ENCODE results near the gene RAB28. TPM values are rescaled to one million over a fixed set of nuclear protein-coding genes. Genes with fewer than 3 reads are reported as not detected.

Gene RAB28
- total RNA-seq, 1 experiment from 2014 or later, result 17.1 TPM

- no peak for TF ChIP-seq ZMAT4 (CRISPR knock-in tag; IDR thresholded peaks at IDR 0.05)
Measured at GRCh38 chr4:13449590-13449989, 34.5 kb downstream of the RAB28 start (continued).

GRCh38 chr4:13445841-13446790, 38.0 kb downstream of the RAB28 start:
- ATAC-seq, result peak; percentile 92
- POLR2A ChIA-PET, result no interaction called here
- Mint-ChIP-seq H3K9me3 (no peaks in the 10 kb centered on the region), H3K27me3 (ENCODE audit: low read depth) (no peaks in the 10 kb centered on the region), H3K36me3 (peaks cover 6% of the 10 kb centered on the region), H3K27ac (peak overlapping the region; percentile 88), H3K4me1 (peaks cover 29% of the 10 kb centered on the region), H3K4me3 (peak overlapping the region; percentile 90)
- peak; percentile 64 for DNase-seq (ENCODE audit: low spot score)
- no peak for TF ChIP-seq USF2 (CRISPR knock-in tag; IDR thresholded peaks at IDR 0.05)
- TF ChIP-seq ETV6 (CRISPR knock-in tag; IDR thresholded peaks at IDR 0.05), result no peak; the same call in 1 of the 2 replicates
- 0 out of 2 replicates have a peak, but pooled peaks have one; percentile 40 for TF ChIP-seq ESRRA (CRISPR knock-in tag; IDR thresholded peaks at IDR 0.05; ENCODE audit: borderline replicate concordance)
- TF ChIP-seq ZNF281 (CRISPR knock-in tag; IDR thresholded peaks at IDR 0.05), result peak; percentile 72; the same call in 1 of the 2 replicates
- CTCF ChIA-PET, result interaction anchor here (1.1 kb wide), 1 partner anchor 15 kb away, joined by 5 read pairs; no protein-coding TSS in a partner anchor

GRCh38 chr4:13441506-13441905, 42.6 kb downstream of the RAB28 start:
- Mint-ChIP-seq H3K9me3 (peaks cover 14% of the 10 kb centered on the region), H3K4me3 (no peak overlapping the region), H3K36me3 (peaks cover 20% of the 10 kb centered on the region), H3K27ac (no peak overlapping the region), H3K27me3 (ENCODE audit: low read depth) (no peaks in the 10 kb centered on the region), H3K4me1 (peaks cover 10% of the 10 kb centered on the region)
- CTCF ChIA-PET, result interaction anchor here (1.1 to 4.3 kb wide), 3 partner anchors 10 to 102 kb away, joined by 3 to 24 read pairs (median 5); partner anchors contain the start of gene NKX3-2
- no peak for TF ChIP-seq ZNF423 (CRISPR knock-in tag; IDR thresholded peaks at IDR 0.05)
- TF ChIP-seq NR1H2 (CRISPR knock-in tag; IDR thresholded peaks at IDR 0.05), result no peak
- POLR2A ChIA-PET, result no interaction called here
- DNase-seq (ENCODE audit: low spot score) (no peak), ATAC-seq (no peak)

- no peak overlapping the region for H3K4me3 Mint-ChIP-seq
- H3K27ac Mint-ChIP-seq, result no peak overlapping the region
- ChIA-PET CTCF (no interaction called here), POLR2A (no interaction called here)
- TF ChIP-seq ETV6 (CRISPR knock-in tag; IDR thresholded peaks at IDR 0.05), result no peak
- no peak for TF ChIP-seq CTCF (IDR thresholded peaks at IDR 0.05)
- TF ChIP-seq EMX1 (CRISPR knock-in tag; IDR thresholded peaks at IDR 0.05), result no peak
- TF ChIP-seq NR3C1 (CRISPR knock-in tag; conservative IDR thresholded peaks at IDR 0.05; ENCODE audit: low read depth), result no peak
- TF ChIP-seq MYBL2 (CRISPR knock-in tag; IDR thresholded peaks at IDR 0.05), result no peak
- ATAC-seq (no peak), DNase-seq (ENCODE audit: low spot score) (no peak)
- H3K27me3 Mint-ChIP-seq (ENCODE audit: low read depth), result no peaks in the 10 kb centered on the region
- peaks cover 18% of the 10 kb centered on the region for H3K36me3 Mint-ChIP-seq
- H3K4me1 Mint-ChIP-seq, result peaks cover 15% of the 10 kb centered on the region
- peaks cover 20% of the 10 kb centered on the region for H3K9me3 Mint-ChIP-seq
Measured at GRCh38 chr4:13436962-13437361, 47.2 kb downstream of the RAB28 start.
